GM19240 (cell line): ENCODE measurements around the gene TMBIM1.
"Not testable (repeated sequence)": the region's sequence is repeated elsewhere in the genome, so short reads cannot be mapped to it uniquely, and the experiment has no call there.

ENCODE experiments used
- DNase-seq: peaks from one replicate; pipeline ENCODE4 v3.0.0; 2011; ENCODE audit warnings: low spot score; ENCODE audit not compliant: insufficient read length

Gene TMBIM1

DNA sequence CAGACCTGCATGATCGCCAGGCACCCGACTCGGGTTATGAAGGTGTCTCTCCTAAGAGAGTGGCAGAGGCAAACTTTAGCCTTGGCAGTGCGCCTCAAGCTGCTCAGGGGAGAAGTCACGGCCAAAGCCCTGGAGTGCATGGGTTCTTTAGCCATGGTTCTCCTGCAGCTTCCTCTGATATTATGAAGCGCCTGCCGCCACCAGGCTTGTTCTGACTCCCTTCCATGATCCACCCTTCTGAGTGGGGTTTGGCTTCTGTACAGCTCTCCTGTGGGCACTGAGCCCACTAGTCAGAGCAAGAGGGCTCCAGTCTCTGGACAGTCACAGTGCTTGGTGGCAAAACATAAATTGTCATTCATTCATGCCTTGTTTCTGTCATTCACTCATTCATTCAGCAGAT lies 25.9 kb upstream of the TMBIM1 start:
- no peak for DNase-seq

- DNase-seq = no peak
Observed at GRCh38 chr2:218317835-218318234, 25.5 kb upstream of the TMBIM1 start.

GRCh38 chr2:218317303-218317630 lies 25.0 kb upstream of the TMBIM1 start:
- DNase-seq = no peak

DNA sequence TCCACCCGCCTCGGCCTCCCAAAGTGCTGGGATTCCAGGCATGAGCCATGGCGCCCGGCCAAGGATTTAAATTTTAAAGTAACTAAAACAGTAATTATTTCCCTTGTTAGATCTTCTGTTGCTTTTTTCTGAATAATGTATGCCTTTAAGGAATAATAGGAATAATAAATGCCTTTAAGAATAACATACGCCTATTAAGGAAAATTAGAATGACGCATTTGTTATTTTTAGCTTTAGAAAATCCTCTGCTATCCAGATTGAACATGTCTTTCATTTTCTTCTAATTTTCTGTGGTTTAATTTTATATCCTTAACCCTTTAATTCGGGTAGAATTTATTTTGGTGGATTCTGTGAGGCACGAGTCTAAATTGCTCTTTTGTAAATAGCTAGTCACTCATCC lies 23.1 kb upstream of the TMBIM1 start:
- DNase-seq = no peak

GRCh38 chr2:218314764-218315163 lies 22.5 kb upstream of the TMBIM1 start:
- DNase-seq = not testable (repeated sequence)

DNA sequence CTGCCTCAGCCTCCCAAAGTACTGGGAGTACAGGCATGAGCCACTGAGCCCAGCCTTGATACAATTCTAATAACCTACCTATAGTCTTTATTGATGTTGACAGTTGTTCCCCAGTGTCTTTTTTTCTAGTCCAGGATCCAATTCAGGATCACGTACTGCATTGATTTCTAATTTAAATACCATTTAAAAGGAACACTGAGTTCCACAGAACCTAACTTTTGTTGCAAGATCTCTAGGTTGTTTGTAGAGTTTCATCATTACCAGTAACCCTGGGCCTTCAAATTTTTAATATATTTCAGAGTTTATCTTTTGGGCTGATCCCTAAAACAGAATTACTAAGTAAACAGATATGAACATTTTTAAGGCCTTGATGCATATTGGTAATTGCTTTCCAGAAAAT lies 21.1 kb upstream of the TMBIM1 start:
- no peak for DNase-seq

DNA sequence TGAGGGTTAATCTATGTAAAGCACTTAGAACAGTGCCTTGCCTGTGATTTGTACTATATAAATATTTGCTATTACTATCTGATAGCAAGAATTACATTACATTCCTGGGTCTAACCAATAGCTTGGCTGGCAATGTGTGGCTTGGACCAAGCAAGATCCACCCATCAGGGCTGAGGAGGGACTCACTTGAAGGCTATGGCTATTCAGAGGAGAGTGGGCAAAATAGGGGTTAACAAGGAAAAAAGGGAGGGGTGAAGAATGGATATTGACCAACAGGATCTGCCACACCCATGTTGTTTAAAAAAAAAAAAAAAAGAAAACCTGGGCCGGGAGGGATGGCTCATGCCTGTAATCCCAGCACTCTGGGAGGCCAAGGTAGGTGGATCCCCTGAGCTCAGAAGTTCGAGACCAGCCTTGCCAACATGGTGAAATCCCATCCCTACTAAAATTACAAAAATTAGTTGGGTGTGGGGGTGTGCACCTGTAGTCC lies 20.0 kb upstream of the TMBIM1 start:
- no peak for DNase-seq

DNA sequence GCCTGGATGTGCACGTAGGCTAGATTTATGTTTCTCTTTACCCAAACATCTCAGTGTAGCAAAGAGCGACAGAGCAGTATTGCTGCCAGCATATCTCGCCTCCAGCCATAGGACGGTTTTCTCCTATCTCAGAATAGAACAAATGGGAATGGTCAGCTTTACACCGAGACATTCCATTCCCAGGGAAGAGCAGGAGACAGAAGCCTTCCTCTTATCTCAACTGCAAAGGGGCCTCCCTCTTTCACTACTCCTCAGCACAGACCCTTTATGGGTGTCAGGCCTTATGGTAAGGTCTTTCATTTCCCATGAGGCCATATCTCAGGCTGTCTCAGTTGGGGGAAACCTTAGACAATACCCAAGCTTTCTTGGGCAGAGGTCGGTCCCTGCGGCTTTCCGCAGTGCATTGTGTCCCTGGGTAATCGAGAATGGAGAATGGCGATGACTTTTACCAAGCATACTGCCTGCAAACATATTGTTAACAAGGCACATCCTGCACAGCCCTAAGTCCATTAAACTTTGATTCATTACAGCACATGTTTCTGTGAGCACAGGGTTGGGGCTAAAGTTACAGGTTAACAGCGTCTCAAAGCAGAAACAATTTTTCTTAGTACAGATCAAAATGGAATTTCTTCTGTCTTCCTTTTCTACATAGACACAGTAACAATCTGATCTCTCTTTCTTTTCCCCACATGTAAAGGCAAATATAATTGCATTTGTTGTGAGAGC lies 19.4 kb upstream of the TMBIM1 start:
- DNase-seq = not testable (repeated sequence)

DNA sequence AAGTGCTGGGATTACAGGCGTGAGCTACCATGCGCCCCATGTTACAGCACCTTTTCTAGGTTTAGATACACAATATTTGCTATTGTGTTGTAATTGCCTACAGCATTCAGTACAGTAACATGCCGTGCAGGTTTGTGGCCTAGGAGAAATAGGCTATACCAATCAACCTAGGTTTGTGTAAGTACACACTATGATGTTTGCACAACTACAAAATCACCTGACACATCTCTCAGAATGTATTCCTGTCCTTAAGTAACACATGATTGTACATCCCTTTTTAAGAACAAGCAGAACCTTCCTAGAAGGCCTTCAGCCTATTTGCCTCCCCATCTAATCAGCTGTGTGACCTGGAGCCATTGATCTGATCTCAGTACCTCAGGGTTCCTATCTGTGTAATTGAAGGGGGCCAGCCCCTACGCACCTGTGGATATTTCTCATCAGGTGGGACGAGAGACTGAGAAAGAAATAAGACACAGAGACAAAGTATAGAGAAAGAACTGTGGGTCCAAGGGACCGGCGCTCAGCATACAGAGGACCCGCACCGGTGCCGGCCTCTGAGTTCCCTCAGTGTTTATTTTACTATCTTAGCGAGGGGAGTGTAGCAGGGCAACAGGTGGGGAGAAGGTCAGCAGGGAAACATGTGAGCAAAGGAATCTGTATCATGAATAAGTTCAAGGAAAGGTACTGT lies 18.7 kb upstream of the TMBIM1 start:
- DNase-seq = no peak

DNA sequence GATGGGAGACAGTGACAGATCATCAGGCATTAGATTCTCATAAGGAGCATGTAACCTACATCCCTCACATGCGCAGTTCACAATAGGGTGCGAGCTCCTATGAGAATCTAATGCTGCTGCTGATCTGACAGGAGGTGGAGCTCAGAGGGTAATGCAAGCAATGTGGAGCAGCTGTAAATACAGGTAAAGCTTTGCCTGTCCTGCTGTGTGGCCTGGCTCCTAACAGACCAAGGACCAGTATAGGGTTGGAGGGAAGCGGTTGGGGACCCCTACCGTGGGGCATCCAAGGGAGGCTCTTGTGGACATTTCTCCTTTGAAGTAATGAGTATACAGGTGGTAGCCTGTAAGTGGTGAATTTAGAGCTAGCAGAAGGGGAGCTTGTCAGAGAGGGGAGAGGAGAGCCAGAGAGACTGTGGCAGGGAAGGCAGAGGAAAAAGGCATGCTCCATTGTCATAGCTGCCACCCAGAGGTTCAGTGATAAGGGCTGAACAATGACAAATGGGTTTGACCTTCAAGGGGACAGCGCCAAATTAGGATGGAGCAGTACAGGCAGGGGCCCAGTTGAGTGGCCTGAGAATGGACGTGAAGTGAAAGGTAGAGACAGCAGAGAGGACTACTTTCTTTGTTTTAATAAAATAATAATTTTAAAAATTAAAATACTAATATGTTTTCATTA lies 15.2 kb upstream of the TMBIM1 start:
- no peak for DNase-seq

GRCh38 chr2:218306184-218306920 lies 14.0 kb upstream of the TMBIM1 start:
- no peak for DNase-seq

GRCh38 chr2:218305383-218305782 lies 13.1 kb upstream of the TMBIM1 start:
- no peak for DNase-seq

GRCh38 chr2:218301176-218301819 lies 9.0 kb upstream of the TMBIM1 start:
- DNase-seq = no peak

DNA sequence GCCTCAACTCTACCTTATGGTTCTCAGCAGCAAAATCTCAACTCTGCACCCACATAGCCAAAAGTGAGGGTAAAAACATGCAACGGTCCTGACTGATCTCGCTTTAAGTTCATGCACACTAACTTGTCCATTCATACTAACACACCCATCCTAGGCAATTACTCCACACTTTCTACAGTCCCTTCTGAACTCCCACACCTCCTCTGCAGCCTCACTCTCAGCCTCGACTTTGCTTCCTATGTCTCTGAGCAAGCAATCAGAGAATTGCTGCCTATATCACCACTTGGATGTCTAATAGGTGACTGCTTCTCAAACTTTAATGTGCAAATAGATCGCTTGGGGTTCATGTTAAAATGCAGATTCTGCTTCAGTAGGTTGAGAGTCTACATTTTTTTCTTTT lies 7.8 kb upstream of the TMBIM1 start:
- DNase-seq = no peak

- DNase-seq = no peak
Observed at GRCh38 chr2:218298314-218298875, 6.1 kb upstream of the TMBIM1 start.

- DNase-seq = no peak
Observed at GRCh38 chr2:218296847-218297246, 4.5 kb upstream of the TMBIM1 start.

GRCh38 chr2:218296200-218296599 lies 3.9 kb upstream of the TMBIM1 start:
- DNase-seq = no peak

- no peak for DNase-seq
Observed at GRCh38 chr2:218295029-218295428, 2.7 kb upstream of the TMBIM1 start.

- DNase-seq = no peak
Observed at GRCh38 chr2:218294430-218295022, 2.2 kb upstream of the TMBIM1 start.

GRCh38 chr2:218293715-218294429 lies 1.6 kb upstream of the TMBIM1 start:
- no peak for DNase-seq
